ENCODE data around the gene TPX2. TPM values are rescaled to one million over a fixed set of nuclear protein-coding genes. Genes with fewer than 3 reads are reported as not detected.
"Not testable (repeated sequence)": the region's sequence is repeated elsewhere in the genome, so short reads cannot be mapped to it uniquely, and the experiment has no call there.

Gene TPX2
- total RNA-seq, 4 donors from 2014 or later = 5.9 to 10.2 (median 7.3) TPM

GRCh38 chr20:31740208-31740607, 1.1 kb downstream of the TPX2 start:
- WGBS, 2 donors = 3 to 4% methylated on average over 1 of the region's 1 CpG
- intact Hi-C loops (cut with DNase I; ENCODE audit: low total_unique reads) = no loop called here
- no peak overlapping the region for H3K4me3 ChIP-seq (ENCODE audit: low read depth, poor library complexity, severe bottlenecking)
- TF ChIP-seq POLR2A (IDR thresholded peaks at IDR 0.05) = no peak
- TF ChIP-seq, protein P1, sequence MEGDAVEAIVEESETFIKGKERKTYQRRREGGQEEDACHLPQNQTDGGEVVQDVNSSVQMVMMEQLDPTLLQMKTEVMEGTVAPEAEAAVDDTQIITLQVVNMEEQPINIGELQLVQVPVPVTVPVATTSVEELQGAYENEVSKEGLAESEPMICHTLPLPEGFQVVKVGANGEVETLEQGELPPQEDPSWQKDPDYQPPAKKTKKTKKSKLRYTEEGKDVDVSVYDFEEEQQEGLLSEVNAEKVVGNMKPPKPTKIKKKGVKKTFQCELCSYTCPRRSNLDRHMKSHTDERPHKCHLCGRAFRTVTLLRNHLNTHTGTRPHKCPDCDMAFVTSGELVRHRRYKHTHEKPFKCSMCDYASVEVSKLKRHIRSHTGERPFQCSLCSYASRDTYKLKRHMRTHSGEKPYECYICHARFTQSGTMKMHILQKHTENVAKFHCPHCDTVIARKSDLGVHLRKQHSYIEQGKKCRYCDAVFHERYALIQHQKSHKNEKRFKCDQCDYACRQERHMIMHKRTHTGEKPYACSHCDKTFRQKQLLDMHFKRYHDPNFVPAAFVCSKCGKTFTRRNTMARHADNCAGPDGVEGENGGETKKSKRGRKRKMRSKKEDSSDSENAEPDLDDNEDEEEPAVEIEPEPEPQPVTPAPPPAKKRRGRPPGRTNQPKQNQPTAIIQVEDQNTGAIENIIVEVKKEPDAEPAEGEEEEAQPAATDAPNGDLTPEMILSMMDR (IDR thresholded peaks at IDR 0.05) = no peak
- no peak for DNase-seq (ENCODE audit: low spot score in 2 of 2)

DNA sequence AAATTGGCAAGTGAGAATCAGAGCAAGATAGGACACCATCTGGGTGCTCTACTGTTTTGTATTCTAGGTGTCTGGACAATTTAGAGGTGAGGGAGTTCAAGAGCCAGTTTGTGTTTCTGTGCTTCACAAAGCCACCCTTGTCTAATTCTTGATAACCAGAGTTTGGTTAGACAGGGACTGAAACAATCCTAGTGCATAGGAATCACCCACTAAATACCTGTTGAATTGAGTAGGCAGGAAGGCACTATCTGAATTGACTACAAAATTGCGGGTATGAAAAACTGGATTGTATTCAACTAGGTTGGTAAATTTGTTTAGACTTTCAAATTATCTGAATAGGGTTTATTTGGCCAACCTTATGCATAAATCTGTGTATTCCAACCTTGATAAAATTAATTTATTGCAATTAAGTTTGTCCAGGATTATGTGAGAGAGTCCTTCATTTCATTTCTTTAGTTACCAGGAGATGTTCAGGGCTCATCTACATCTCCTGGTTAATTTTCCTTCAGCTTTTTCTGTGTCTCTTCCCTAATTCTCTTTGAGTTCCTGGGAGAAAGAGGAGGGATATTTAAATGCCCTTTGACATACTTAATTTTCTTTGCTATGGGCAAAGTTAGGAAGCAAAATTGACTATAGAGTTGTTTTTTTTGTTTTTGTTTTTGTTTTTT, 1.7 kb downstream of the TPX2 start:
- no peak overlapping the region for H3K4me3 ChIP-seq (ENCODE audit: low read depth, poor library complexity, severe bottlenecking)
- 55 to 60% methylated on average over 1 of the region's 1 CpG for WGBS, 2 donors
- intact Hi-C loops (cut with DNase I; ENCODE audit: low total_unique reads) = no loop called here
- no peak for DNase-seq (ENCODE audit: low spot score in 2 of 2)
- TF ChIP-seq POLR2A (IDR thresholded peaks at IDR 0.05) = no peak
- TF ChIP-seq, protein P1 (IDR thresholded peaks at IDR 0.05) = no peak

- intact Hi-C loops (cut with DNase I; ENCODE audit: low total_unique reads) = no loop called here
- DNase-seq (ENCODE audit: low spot score in 2 of 2) = no peak
- H3K4me3 ChIP-seq (ENCODE audit: low read depth, poor library complexity, severe bottlenecking) = no peak overlapping the region
- WGBS, 2 donors = 30 to 35% methylated on average over 1 of the region's 1 CpG
- TF ChIP-seq, protein P1 (IDR thresholded peaks at IDR 0.05) = no peak
- TF ChIP-seq POLR2A (IDR thresholded peaks at IDR 0.05) = no peak
These were observed 7.2 kb downstream of the TPX2 start for GRCh38 chr20:31746068-31746878.

GRCh38 chr20:31747028-31747427, 7.9 kb downstream of the TPX2 start:
- intact Hi-C loops (cut with DNase I; ENCODE audit: low total_unique reads); H3K4me3 ChIP-seq (ENCODE audit: low read depth, poor library complexity, severe bottlenecking); DNase-seq (ENCODE audit: low spot score in 2 of 2): not testable (repeated sequence)
- 83 to 85% methylated on average over 14 of the region's 14 CpGs for WGBS, 2 donors

- WGBS, 2 donors = 28 to 33% methylated on average over 5 of the region's 5 CpGs
- DNase-seq (ENCODE audit: low spot score in 2 of 2) = no peak
- intact Hi-C loops (cut with DNase I; ENCODE audit: low total_unique reads) = no loop called here
- TF ChIP-seq POLR2A (IDR thresholded peaks at IDR 0.05) = no peak
- TF ChIP-seq, protein P1 (IDR thresholded peaks at IDR 0.05) = no peak
- H3K4me3 ChIP-seq (ENCODE audit: low read depth, poor library complexity, severe bottlenecking) = no peak overlapping the region
These were observed 8.6 kb downstream of the TPX2 start for GRCh38 chr20:31747640-31748039.

DNA sequence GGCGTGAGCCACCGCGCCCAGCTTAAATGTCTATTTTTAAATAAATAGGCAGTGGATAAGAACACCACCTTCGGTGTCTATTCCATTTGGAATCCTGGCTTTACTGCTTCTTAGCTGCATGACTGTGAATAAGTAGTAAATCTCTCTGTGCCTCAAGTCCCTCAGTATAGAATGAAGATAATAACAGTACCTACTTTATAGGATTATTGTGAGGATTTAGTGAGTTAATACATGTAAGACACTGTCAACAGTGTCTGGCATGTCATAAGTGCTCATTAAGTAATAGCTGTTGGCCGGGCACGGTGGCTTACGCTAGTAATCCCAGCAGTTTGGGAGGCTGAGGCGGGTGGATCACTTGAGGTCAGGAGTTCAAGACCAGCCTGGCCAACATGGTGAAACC, 10.1 kb downstream of the TPX2 start:
- no peak overlapping the region for H3K4me3 ChIP-seq (ENCODE audit: low read depth, poor library complexity, severe bottlenecking)
- DNase-seq (ENCODE audit: low spot score in 2 of 2) = no peak
- WGBS, 2 donors = 98% methylated on average over 8 of the region's 8 CpGs
- intact Hi-C loops (cut with DNase I; ENCODE audit: low total_unique reads) = no loop called here
- TF ChIP-seq POLR2A (IDR thresholded peaks at IDR 0.05) = no peak
- TF ChIP-seq, protein P1 (IDR thresholded peaks at IDR 0.05) = no peak

All from lower leg skin (tissue), 4 donors.